ENCODE measurements around the gene KBTBD12. TPM values are rescaled to one million over a fixed set of nuclear protein-coding genes. Genes with fewer than 3 reads are reported as not detected.

KBTBD12 gene
- total RNA-seq, 1 donor: not detected

DNA sequence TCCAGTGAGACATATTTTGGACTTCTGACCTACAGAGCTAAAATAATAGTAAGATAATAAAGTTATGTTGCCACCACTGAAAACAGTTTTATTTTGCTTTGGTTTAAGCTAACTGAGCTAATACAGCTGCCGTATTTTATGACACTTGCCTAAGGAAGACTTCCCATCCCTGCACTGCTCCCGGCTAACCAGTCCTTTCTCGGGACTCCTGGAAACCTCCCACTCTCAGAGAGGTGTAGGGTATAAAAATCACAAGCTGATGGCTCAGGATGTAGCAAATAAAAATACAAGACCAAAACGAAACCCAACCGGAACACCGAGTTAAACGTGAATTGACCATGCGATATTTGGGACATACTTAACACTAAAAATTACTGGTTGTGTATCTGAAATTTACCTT, 448 bp upstream of the KBTBD12 start:
- no peak overlapping the region for H3K4me3 ChIP-seq (ENCODE audit: low read length)
- H3K9me3 ChIP-seq (ENCODE audit: low read depth, low read length): no peaks in the 10 kb centered on the region
- H3K27me3 ChIP-seq (ENCODE audit: insufficient read depth, low read length): peaks cover 40% of the 10 kb centered on the region
- peaks cover 18% of the 10 kb centered on the region for H3K4me1 ChIP-seq (ENCODE audit: insufficient read depth, low read length)

DNA sequence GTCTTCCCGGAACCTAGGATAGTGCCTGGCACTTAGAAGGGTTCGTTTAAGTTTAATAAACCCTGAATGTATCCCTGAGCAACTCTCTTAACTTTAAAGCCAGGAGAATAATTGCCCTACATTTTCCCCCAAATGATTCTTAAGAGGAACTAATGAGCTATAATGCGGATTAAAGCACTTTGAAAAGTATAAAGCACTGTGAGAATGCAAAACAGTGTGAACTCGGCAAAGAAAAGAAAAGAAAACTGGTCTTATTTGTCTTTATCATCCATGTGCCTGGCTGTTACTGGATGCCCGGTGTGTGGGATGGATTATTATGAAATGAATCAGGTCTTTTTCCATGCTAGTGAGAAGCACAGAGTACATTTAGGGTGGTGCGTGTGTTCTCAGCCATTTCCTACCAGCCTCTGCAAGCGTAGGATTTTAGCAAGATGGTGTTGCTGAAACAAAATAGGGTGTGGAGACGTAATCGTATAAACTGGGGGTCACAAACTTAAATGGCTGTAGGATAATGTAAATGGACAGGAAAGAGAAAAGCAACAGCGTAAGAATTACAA, 983 bp downstream of the KBTBD12 start:
- Histone ChIP-seq H3K4me3 (ENCODE audit: low read length) (no peak overlapping the region), H3K4me1 (ENCODE audit: insufficient read depth, low read length) (peaks cover 15% of the 10 kb centered on the region), H3K9me3 (ENCODE audit: low read depth, low read length) (no peaks in the 10 kb centered on the region), H3K27me3 (ENCODE audit: insufficient read depth, low read length) (peaks cover 40% of the 10 kb centered on the region)

DNA sequence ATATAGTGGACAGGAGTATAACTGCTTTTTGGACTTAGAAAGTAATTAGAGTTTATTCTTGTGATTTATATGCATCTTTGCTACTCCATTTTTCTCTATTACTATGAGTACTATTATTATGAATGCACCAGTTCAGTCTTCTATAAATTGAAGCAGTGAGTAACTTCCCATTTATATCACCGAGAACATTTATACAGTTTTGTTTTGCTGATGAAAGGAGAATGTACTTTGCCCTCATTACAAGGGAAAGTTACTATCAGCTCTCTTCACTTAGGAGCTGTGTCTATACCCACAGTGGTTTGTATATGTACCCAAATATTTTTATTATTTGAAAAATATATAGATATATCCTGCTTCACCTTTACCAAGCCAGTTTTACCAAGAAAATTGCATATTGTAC, 5.7 kb downstream of the KBTBD12 start:
- H3K9me3 ChIP-seq (ENCODE audit: low read depth, low read length): no peaks in the 10 kb centered on the region
- H3K4me1 ChIP-seq (ENCODE audit: insufficient read depth, low read length): peaks cover 5% of the 10 kb centered on the region
- no peak overlapping the region for H3K4me3 ChIP-seq (ENCODE audit: low read length)
- peaks cover 15% of the 10 kb centered on the region for H3K27me3 ChIP-seq (ENCODE audit: insufficient read depth, low read length)

DNA sequence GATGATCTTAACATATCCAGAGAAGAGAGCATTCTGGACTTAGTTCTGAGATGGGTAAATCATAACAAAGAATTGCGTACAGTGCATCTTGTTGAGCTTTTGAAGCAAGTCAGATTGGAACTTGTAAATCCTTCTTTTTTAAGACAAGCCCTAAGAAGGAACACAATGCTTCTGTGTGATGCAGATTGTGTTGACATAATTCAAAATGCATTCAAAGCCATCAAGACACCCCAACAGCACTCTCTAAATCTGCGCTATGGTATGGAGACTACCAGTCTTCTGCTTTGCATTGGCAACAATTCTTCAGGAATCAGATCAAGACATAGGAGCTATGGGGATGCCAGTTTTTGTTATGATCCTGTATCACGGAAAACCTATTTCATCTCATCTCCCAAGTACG, 8.6 kb downstream of the KBTBD12 start:
- Histone ChIP-seq H3K27me3 (ENCODE audit: insufficient read depth, low read length) (no peaks in the 10 kb centered on the region), H3K4me3 (ENCODE audit: low read length) (no peak overlapping the region), H3K4me1 (ENCODE audit: insufficient read depth, low read length) (peaks cover 5% of the 10 kb centered on the region), H3K9me3 (ENCODE audit: low read depth, low read length) (no peaks in the 10 kb centered on the region)

DNA sequence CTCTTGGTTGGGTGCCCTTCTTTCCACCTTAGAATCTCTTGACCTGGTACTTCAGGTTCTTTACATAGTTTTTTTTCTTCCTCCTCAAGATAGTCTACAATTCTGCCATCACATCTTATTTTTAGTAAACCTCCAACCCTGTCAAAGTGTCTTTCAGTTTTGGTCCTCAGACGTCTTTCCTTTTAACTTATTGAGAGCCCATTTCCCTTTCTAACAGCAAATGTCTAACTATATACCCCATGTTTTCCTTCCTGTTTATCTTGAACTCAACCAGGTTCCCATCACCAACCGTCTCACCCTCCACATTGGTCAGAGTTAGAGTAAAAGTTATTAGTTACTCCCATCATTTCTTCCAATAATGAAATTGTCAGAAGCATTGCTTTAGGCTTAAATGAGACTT, 10.4 kb downstream of the KBTBD12 start:
- no peak overlapping the region for H3K4me3 ChIP-seq (ENCODE audit: low read length)
- H3K4me1 ChIP-seq (ENCODE audit: insufficient read depth, low read length): peaks cover 5% of the 10 kb centered on the region
- H3K9me3 ChIP-seq (ENCODE audit: low read depth, low read length): no peaks in the 10 kb centered on the region
- H3K27me3 ChIP-seq (ENCODE audit: insufficient read depth, low read length): no peaks in the 10 kb centered on the region

DNA sequence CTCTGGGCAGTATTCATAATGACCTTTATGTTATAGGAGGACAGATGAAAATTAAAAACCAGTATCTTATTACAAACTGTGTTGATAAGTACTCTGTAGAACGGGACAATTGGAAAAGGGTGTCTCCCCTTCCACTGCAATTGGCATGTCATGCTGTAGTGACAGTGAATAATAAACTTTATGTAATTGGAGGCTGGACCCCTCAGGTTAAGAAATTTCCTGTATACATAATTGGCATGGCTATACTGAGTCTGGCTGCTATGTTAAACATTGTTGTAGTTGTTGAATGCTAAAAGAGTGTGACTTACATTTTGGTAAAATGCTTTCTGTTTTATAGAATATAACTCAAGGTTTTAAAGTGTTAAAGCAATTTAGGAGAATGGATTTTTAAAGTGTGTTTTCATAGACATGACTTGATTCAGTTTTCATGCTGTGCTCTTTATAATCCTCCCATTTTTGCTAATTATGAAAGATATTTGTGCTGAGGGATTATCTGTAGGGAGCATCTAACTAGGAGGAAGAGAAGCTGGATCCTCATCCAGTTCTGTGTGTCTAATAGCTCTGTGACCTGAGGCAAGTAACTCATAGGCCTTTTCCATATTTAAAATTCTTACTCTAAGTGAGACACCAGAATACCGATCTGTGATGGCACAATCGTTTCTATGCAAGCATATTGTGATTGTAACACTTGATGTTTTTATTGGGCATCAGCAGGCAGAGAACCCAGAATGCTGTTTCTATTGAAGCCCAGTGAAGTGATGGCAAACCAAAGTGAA, 13.0 kb downstream of the KBTBD12 start:
- H3K9me3 ChIP-seq (ENCODE audit: low read depth, low read length): no peaks in the 10 kb centered on the region
- H3K4me1 ChIP-seq (ENCODE audit: insufficient read depth, low read length): peaks cover 5% of the 10 kb centered on the region
- H3K4me3 ChIP-seq (ENCODE audit: low read length): no peak overlapping the region
- H3K27me3 ChIP-seq (ENCODE audit: insufficient read depth, low read length): peaks cover under 1% of the 10 kb centered on the region

DNA sequence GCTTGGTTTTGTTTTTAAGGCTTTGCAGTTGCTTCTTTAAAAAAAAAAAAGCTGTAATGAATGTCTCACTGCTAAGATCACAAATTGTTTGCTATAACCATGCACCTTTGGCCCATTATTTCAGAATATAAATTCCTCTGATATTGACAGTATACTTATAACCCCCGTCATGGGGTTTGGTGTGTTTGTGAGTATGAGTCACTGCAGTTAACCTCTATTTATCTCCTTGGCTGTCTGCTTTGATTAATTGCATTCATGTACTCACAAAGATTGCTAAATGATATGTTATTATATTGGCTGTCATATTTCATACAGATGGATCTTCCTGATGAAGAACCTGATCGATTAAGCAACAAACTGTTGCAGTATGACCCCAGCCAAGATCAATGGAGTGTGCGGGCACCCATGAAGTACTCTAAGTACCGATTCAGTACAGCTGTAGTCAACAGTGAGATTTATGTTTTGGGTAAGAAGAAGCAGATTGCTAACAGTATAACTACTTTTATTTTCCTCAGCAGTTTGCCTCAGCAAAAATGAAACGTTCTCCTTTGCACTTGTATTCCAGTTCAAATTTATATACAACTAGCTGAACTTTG, 14.9 kb downstream of the KBTBD12 start:
- no peak overlapping the region for H3K4me3 ChIP-seq (ENCODE audit: low read length)
- H3K27me3 ChIP-seq (ENCODE audit: insufficient read depth, low read length): peaks cover 13% of the 10 kb centered on the region
- H3K4me1 ChIP-seq (ENCODE audit: insufficient read depth, low read length): peaks cover 4% of the 10 kb centered on the region
- no peaks in the 10 kb centered on the region for H3K9me3 ChIP-seq (ENCODE audit: low read depth, low read length)

DNA sequence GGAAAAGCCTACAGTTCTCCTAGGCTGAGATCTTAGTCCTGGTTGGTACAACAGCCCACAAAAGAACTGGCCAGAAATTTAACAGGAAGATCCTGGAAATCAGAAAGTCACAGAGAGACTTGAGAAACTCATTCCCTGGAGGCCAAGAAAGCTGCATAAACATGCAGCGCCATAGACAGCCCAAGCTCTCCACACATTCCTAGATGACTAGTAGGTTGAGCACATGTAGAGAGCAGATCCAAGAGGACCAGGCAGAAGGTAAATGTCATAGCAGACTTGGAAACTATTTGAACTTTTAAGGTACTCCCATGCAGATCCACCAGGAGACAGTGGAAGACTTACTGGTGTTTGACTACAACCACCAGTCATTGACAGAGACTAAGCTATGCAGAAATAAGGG, 18.4 kb downstream of the KBTBD12 start:
- Histone ChIP-seq H3K4me3 (ENCODE audit: low read length) (no peak overlapping the region), H3K4me1 (ENCODE audit: insufficient read depth, low read length) (no peaks in the 10 kb centered on the region), H3K27me3 (ENCODE audit: insufficient read depth, low read length) (peaks cover 16% of the 10 kb centered on the region), H3K9me3 (ENCODE audit: low read depth, low read length) (no peaks in the 10 kb centered on the region)

DNA sequence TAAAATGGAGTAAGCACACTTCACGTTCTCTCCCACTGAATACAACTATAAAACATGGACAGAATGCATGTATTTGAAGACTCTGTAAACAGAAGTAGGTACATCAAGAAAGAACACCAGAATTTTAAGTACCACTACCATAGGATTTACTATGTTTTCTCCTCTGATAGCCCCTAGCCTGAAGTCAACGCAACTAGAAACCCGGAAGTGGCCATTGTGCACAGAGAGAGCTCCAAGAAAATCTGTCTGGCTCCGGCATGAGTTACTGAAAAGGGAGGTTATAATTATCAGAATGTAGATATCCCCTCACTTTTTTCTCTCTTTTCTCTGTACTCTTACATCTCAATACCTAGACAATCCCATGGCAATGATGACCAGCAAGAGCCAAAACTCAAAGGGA, 23.8 kb downstream of the KBTBD12 start:
- Histone ChIP-seq H3K4me1 (ENCODE audit: insufficient read depth, low read length) (no peaks in the 10 kb centered on the region), H3K9me3 (ENCODE audit: low read depth, low read length) (no peaks in the 10 kb centered on the region), H3K4me3 (ENCODE audit: low read length) (no peak overlapping the region), H3K27me3 (ENCODE audit: insufficient read depth, low read length) (peaks cover 11% of the 10 kb centered on the region)

DNA sequence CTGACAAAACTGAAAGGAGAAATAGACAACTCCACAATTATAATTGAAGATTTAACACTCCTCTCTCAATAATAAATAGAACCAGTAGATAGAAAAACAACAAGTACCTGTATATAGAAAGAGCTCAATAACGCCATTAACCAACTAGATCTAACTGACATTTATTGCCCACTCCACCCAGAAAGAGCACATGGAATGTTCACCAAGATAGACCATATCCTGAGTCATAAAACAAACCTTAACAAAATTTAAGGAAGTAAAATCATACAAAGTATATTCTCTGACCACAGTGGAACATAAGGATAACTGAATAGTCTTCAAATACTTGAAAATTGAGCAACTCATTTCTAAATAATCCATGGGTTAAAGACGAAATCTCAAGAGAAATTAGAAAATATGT, 25.1 kb downstream of the KBTBD12 start:
- Histone ChIP-seq H3K27me3 (ENCODE audit: insufficient read depth, low read length) (peaks cover 4% of the 10 kb centered on the region), H3K9me3 (ENCODE audit: low read depth, low read length) (no peaks in the 10 kb centered on the region), H3K4me1 (ENCODE audit: insufficient read depth, low read length) (no peaks in the 10 kb centered on the region), H3K4me3 (ENCODE audit: low read length) (no peak overlapping the region)

DNA sequence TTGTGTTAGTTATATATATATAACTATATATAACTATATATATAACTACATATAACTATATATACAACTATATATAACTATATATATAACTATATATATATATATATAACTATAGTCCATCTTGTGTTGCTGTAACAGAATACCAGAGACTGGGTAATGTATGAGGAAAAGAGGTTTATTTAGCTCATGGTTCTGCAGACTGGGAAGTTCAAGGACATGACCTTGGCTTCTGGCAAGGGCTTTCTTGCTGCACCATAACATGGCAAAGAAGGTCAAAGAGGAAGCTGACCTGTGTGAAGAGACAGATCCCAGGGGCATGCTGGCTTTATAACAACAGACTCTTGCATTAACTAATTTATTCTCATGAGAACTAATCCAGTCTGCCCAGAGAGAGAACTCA, 27.6 kb downstream of the KBTBD12 start:
- H3K4me1 ChIP-seq (ENCODE audit: insufficient read depth, low read length): no peaks in the 10 kb centered on the region
- no peaks in the 10 kb centered on the region for H3K9me3 ChIP-seq (ENCODE audit: low read depth, low read length)
- no peak overlapping the region for H3K4me3 ChIP-seq (ENCODE audit: low read length)
- H3K27me3 ChIP-seq (ENCODE audit: insufficient read depth, low read length): no peaks in the 10 kb centered on the region

DNA sequence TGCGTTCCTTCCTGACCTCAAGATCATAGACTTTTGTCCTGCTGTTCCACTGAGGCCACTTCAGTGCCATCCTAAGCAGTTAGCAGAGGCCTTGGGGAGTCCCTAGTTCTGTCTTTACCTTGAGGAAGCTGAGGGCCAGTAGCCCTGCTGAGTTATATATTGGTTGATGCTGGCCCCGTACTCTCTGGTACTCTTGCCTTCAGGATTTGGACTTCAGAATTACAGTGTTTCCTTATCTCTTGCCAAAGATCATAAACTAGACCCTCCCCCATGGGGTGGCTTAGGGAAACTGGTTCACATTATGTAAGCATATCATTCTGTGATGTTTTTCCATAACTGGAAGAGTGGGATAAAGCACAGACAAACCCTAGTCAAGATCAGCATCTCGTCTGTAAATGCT, 33.2 kb downstream of the KBTBD12 start:
- Histone ChIP-seq H3K9me3 (ENCODE audit: low read depth, low read length) (no peaks in the 10 kb centered on the region), H3K4me1 (ENCODE audit: insufficient read depth, low read length) (no peaks in the 10 kb centered on the region), H3K4me3 (ENCODE audit: low read length) (no peak overlapping the region), H3K27me3 (ENCODE audit: insufficient read depth, low read length) (no peaks in the 10 kb centered on the region)

DNA sequence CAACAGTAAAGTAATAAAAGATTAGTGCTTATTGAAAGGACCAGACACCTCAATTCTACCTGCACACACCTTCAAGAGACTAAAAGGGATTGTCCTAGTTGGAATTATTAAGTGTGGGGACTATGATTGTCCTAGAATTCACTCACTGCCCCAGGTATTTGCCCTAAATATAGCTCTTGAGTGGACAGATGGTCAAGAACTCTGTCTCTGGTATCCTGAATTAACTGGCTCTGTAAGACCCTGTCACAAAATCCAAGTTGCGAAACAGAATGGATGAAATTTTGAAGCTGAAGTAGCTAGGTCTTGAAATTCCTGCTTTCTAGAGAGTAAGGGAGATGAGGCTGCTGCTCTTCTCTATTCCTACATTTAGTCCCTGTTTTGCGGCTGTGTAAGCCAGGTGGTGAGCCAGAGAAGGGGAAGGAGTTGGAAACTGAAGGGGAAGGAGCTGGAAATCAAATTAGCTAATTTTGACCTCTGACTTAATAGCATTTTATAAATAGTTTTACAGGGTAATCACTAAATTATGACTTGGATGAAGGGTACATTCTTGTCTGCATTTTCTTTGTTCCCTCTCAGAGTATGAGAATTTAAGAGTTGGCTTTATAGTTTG, 34.5 kb downstream of the KBTBD12 start:
- H3K9me3 ChIP-seq (ENCODE audit: low read depth, low read length): no peaks in the 10 kb centered on the region

DNA sequence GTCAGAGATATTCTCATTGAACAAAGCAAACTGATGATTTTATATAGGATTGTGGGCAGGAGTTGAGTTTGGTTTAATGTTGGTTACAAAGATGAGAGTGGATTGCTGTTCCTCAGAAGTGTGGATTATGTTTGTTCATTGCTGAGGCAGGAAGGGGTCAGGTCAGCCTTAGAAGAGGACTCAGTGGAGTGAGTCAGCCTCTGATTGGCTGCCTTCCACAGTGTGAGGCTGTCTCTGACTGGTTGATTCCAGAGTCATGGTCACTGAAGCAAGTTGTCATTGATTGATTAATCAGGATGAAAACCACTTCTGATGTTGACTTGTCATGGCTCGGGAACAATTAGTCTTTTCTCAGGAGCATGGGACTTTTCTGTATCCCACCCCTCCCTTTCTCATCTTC, 36.2 kb downstream of the KBTBD12 start:
- no peak overlapping the region for H3K4me3 ChIP-seq (ENCODE audit: low read length)
- no peaks in the 10 kb centered on the region for H3K4me1 ChIP-seq (ENCODE audit: insufficient read depth, low read length)
- no peaks in the 10 kb centered on the region for H3K27me3 ChIP-seq (ENCODE audit: insufficient read depth, low read length)

More for the DNA sequence above, 34.5 kb downstream of the KBTBD12 start:
- H3K27me3 ChIP-seq (ENCODE audit: insufficient read depth, low read length): no peaks in the 10 kb centered on the region
- no peak overlapping the region for H3K4me3 ChIP-seq (ENCODE audit: low read length)
- no peaks in the 10 kb centered on the region for H3K4me1 ChIP-seq (ENCODE audit: insufficient read depth, low read length)

More for the DNA sequence above, 36.2 kb downstream of the KBTBD12 start:
- H3K9me3 ChIP-seq (ENCODE audit: low read depth, low read length): no peaks in the 10 kb centered on the region
